Heart left ventricle (tissue), 16 donors: Measurements from ENCODE around the gene LRRC8E. TPM values are rescaled to one million over a fixed set of nuclear protein-coding genes. Genes with fewer than 3 reads are reported as not detected.

Experiments used
- ATAC-seq, 4 donors: fragments of 200-7000 bp; cut with Tn5 transposase; one replicate each; pipeline ENCODE4 v1.9.1; 2020 to 2022; ENCODE audit warnings: moderate library complexity in 4 of 4, mild to moderate bottlenecking in 3 of 4, moderate number of reproducible peaks in 1 of 4
- DNase-seq, 5 donors: peaks; one replicate each; pipeline ENCODE4 v3.0.0-alpha.2; 2020
- H3K27ac ChIP-seq, 12 donors: fragments of 200-600 bp; sonication (generic) in 4 of 12; one replicate each; pipeline versions ENCODE4 v1.5.0 to v1.8.0; 2016 to 2022; ENCODE audit warnings: mild to moderate bottlenecking in 2 of 12
- H3K27me3 ChIP-seq, 9 donors: fragments of 200-600 bp; sonication (generic) in 2 of 9; one replicate each; pipeline versions ENCODE4 v1.5.1 to v1.8.0; 2016 to 2022; ENCODE audit warnings: mild to moderate bottlenecking in 3 of 9
- H3K36me3 ChIP-seq, 9 donors: fragments of 200-600 bp; sonication (generic) in 2 of 9; one replicate each; pipeline versions ENCODE4 v1.5.0 to v1.8.0; 2018 to 2022; ENCODE audit warnings: mild to moderate bottlenecking in 2 of 9
- H3K4me1 ChIP-seq, 12 donors: fragments of 200-600 bp; sonication (generic) in 4 of 12; one replicate each; pipeline versions ENCODE4 v1.5.0 to v1.8.0; 2016 to 2022; ENCODE audit warnings: mild to moderate bottlenecking in 3 of 12
- H3K4me3 ChIP-seq, 12 donors: fragments of 200-600 bp; sonication (generic) in 4 of 12; one replicate each; pipeline versions ENCODE4 v1.5.0 to v1.8.0; 2017 to 2022; ENCODE audit warnings: mild to moderate bottlenecking in 9 of 12, moderate library complexity in 4 of 12
- H3K9me3 ChIP-seq, 12 donors: fragments of 200-600 bp; sonication (generic) in 4 of 12; one replicate each; pipeline versions ENCODE4 v1.5.0 to v1.8.0; 2016 to 2022; ENCODE audit warnings: mild to moderate bottlenecking in 1 of 12
- CTCF ChIP-seq, 12 donors: fragments of 200-600 bp; sonication (generic) in 4 of 12; IDR thresholded peaks; one replicate each; pipeline versions ENCODE4 v1.5.0 to v1.8.0; 2018 to 2022; ENCODE audit warnings: antibody characterized with exemption in 12 of 12, mild to moderate bottlenecking in 5 of 12
- POLR2A ChIP-seq, 2 donors: fragments of 450-650 bp; IDR thresholded peaks; one replicate each; pipeline ENCODE4 v1.6.1; 2017; ENCODE audit warnings: antibody characterized with exemption in 2 of 2, mild to moderate bottlenecking in 2 of 2, moderate library complexity in 2 of 2
- WGBS, 4 donors: extraction: QIAGEN DNeasy Blood & Tissue Kit in 2 of 4; methylation state at CpG; one replicate each; pipeline versions ENCODE4 v1.1.5 to v1.1.7; 2013 to 2018; 5-methylcytosine and 5-hydroxymethylcytosine counted together
- intact Hi-C, 10 donors: fragments of 100-400 bp; cut with DNase I; formaldehyde crosslinking; loops; one replicate each; pipeline versions ENCODE4 v1.11.1 to v1.14.2; 2022
- polyA plus RNA-seq, 2 donors: library from polyadenylated mRNA; stranded (reverse); fragments of 200-250 nt; gene quantifications; one replicate each; pipeline ENCODE4 v1.2.3, GENCODE V29; 2013
- total RNA-seq, 9 donors: library from RNA; depleted of rRNA in 2 of 9; stranded (reverse); fragments of >200 nt in 2 of 9; fragmentation: NEBNext Ultra II Directional in 3 of 9; extraction: Animal tissue kit (Norgen Biotek cat#: 25700) in 3 of 9; gene quantifications; one replicate each; pipeline versions ENCODE4 v1.1.0 to v1.2.4, GENCODE V29; 2016 to 2023
- donor health status: ischemic (EF 13 %, LVEDD 7.1; RV severe dilation, severe dysfunction).
- donor health status: healthy with polysubstance abuse.
- donor health status: DM: no; HTN: yes; CAD: no.
- donor health status: DM: no; HTN: no; CAD: no.
- donor health status: ischemic (EF 25% LVEDD 6.9; RV normal size, moderate dysfunction).
- donor health status: ischemic (EF 25% LVEDD 5.7; RV mildly dilated, moderate dysfunction).
- donor health status: healthy.
- donor health status: DM: yes; HTN: yes; CAD: no.
- donor health status: ischemic (EF 35%, LVEDD 5.7; RV mildly dilated, moderate dysfunction).
- donor health status: nonischemic (EF 11% LVEDD 7.7; RV severe dilation, severe dysfunction).
- donor health status: DM: yes; HTN: yes; CAD: no.
- donor health status: PGD.
- donor health status: ischemic (EF 29% LVEDD 5.4; RV normal size, mild dysfunction).
- donor health status: nonischemic (EF 23%, LVEDD 6.1; RV moderate dilation, normal function).

The LRRC8E gene
- total and polyA plus RNA-seq, 11 donors: 0.17 to 2.6 (median 1.00) TPM

- H3K4me1 ChIP-seq: peaks cover 4 to 40% (median 18%) of the 10 kb centered on the region in 12 donors
- no peaks in the 10 kb centered on the region for H3K9me3 ChIP-seq
- peaks cover 0 to 13% (median 0%) of the 10 kb centered on the region in 9 donors for H3K36me3 ChIP-seq
- 84 to 89% (median 85%) methylated on average over 9 of the region's 9 CpGs for WGBS, 4 donors
- H3K27ac ChIP-seq: no peak overlapping the region
- no peak for ATAC-seq
- intact Hi-C loops: loop anchor here in 1 of 10 donors (5.0 kb wide), 1 partner anchor 35 kb away; the partner anchor contains the start of gene MAP2K7
- no peak overlapping the region for H3K4me3 ChIP-seq
- no peak for DNase-seq
- TF ChIP-seq POLR2A (IDR thresholded peaks at IDR 0.05) (no peak), CTCF (IDR thresholded peaks at IDR 0.05) (no peak)
- H3K27me3 ChIP-seq: peaks cover 2 to 52% (median 16%) of the 10 kb centered on the region in 9 donors
Measured at GRCh38 chr19:7867092-7867844, 21.0 kb upstream of the LRRC8E start.

GRCh38 chr19:7868326-7868670 is 20.0 kb upstream of the LRRC8E start:
- H3K9me3 ChIP-seq: no peaks in the 10 kb centered on the region
- TF ChIP-seq CTCF (IDR thresholded peaks at IDR 0.05) (no peak), POLR2A (IDR thresholded peaks at IDR 0.05) (no peak)
- DNase-seq (no peak), ATAC-seq (no peak)
- H3K36me3 ChIP-seq: peaks cover 0 to 9% (median 0%) of the 10 kb centered on the region in 9 donors
- peak overlapping the region in 9 of 12 donors; percentile 33 to 58 (median 51) for H3K4me3 ChIP-seq
- H3K4me1 ChIP-seq: peaks cover 4 to 42% (median 20%) of the 10 kb centered on the region in 12 donors
- WGBS, 4 donors: 15 to 23% (median 20%) methylated on average over 21 of the region's 21 CpGs
- intact Hi-C loops: loop anchor here in 1 of 10 donors (5.0 kb wide), 1 partner anchor 34 kb away; the partner anchor contains the start of gene MAP2K7
- H3K27ac ChIP-seq: no peak overlapping the region
- peaks cover 7 to 57% (median 20%) of the 10 kb centered on the region in 9 donors for H3K27me3 ChIP-seq

GRCh38 chr19:7868671-7869452 is 19.4 kb upstream of the LRRC8E start:
- Histone ChIP-seq H3K36me3 (peaks cover 0 to 3% (median 0%) of the 10 kb centered on the region in 9 donors), H3K27ac (peak overlapping the region in 4 of 12 donors; percentile 24 to 55 (median 36)), H3K27me3 (peaks cover 8 to 58% (median 22%) of the 10 kb centered on the region in 9 donors), H3K9me3 (no peaks in the 10 kb centered on the region), H3K4me3 (peak overlapping the region; percentile 21 to 58 (median 48)), H3K4me1 (peaks cover 4 to 45% (median 21%) of the 10 kb centered on the region in 12 donors)
- 1 to 5% (median 2%) methylated on average over 30 to 67 of the region's 67 CpGs for WGBS, 4 donors
- DNase-seq: peak; percentile 51 to 82 (median 72)
- peak in 3 of 4 donors; percentile 43 to 76 (median 60) for ATAC-seq
- intact Hi-C loops: loop anchor here in 1 of 10 donors (5.0 kb wide), 1 partner anchor 33 kb away; the partner anchor contains the start of gene MAP2K7
- TF ChIP-seq POLR2A (IDR thresholded peaks at IDR 0.05) (peak in 1 of 2 donors; percentile 12), CTCF (IDR thresholded peaks at IDR 0.05) (peak; percentile 51 to 88 (median 80))
